Tibial nerve (tissue), 4 donors: Measurements from ENCODE around the gene KLHL20. TPM values are rescaled to one million over a fixed set of nuclear protein-coding genes. Genes with fewer than 3 reads are reported as not detected.
"Not testable (repeated sequence)": the region's sequence is repeated elsewhere in the genome, so short reads cannot be mapped to it uniquely, and the experiment has no call there.

Experiments used
- DNase-seq, 2 donors: peaks; one replicate each; pipeline ENCODE4 v3.0.0-alpha.2; 2019; ENCODE audit warnings: low spot score in 2 of 2
- H3K27ac ChIP-seq, 4 donors: fragments of 200-600 bp; sonication (generic) in 3 of 4; one replicate each; pipeline ENCODE4 v1.5.1; 2017 to 2019; ENCODE audit warnings: mild to moderate bottlenecking in 1 of 4
- H3K27me3 ChIP-seq, 2 donors: fragments of 200-600 bp; sonication (generic) in 1 of 2; one replicate each; pipeline versions ENCODE4 v1.5.1 to v1.6.0; 2017 to 2019
- H3K36me3 ChIP-seq, 3 donors: fragments of 200-600 bp; sonication (generic); one replicate each; pipeline ENCODE4 v1.5.1; 2018 to 2019
- H3K4me1 ChIP-seq, 4 donors: fragments of 200-600 bp; sonication (generic) in 3 of 4; one replicate each; pipeline ENCODE4 v1.5.1; 2017 to 2019
- H3K4me3 ChIP-seq, 4 donors: fragments of 200-600 bp; sonication (generic) in 3 of 4; one replicate each; pipeline ENCODE4 v1.5.1; 2017 to 2019; ENCODE audit warnings: mild to moderate bottlenecking in 1 of 4, moderate library complexity in 1 of 4
- H3K9me3 ChIP-seq, 4 donors: fragments of 200-600 bp; sonication (generic) in 3 of 4; one replicate each; pipeline ENCODE4 v1.5.1; 2017 to 2019
- EP300 ChIP-seq, 2 donors: sonication (generic); formaldehyde crosslinking; IDR thresholded peaks; one replicate each; pipeline ENCODE4 v1.6.1; 2017; ENCODE audit warnings: antibody characterized with exemption in 2 of 2, mild to moderate bottlenecking in 1 of 2
- POLR2A ChIP-seq, 2 donors: fragments of 450-650 bp; IDR thresholded peaks; one replicate each; pipeline ENCODE4 v1.6.1; 2017; ENCODE audit warnings: antibody characterized with exemption in 2 of 2, mild to moderate bottlenecking in 2 of 2, moderate library complexity in 2 of 2
- WGBS, 2 donors: methylation state at CpG; one replicate each; pipeline ENCODE4 v1.1.5; 2018; 5-methylcytosine and 5-hydroxymethylcytosine counted together
- total RNA-seq, 4 donors: library from RNA; depleted of rRNA; stranded (reverse); fragments of >200 nt; gene quantifications; one replicate each; pipeline ENCODE4 v1.1.0, GENCODE V29; 2016
- TF ChIP-seq, protein P1 (sequence below), 5 experiments: fragments of 200-600 bp in 3 of 5; fragments of 450-650 bp in 2 of 5; sonication (generic) in 3 of 5; IDR thresholded peaks; one replicate each; pipeline ENCODE4 v1.5.1; 2016 to 2019; ENCODE audit warnings: antibody characterized with exemption in 5 of 5, mild to moderate bottlenecking in 3 of 5, moderate library complexity in 2 of 5

The KLHL20 gene
- total RNA-seq, 4 donors from 2014 or later, result 19.2 to 64.9 (median 34.6) TPM

DNA sequence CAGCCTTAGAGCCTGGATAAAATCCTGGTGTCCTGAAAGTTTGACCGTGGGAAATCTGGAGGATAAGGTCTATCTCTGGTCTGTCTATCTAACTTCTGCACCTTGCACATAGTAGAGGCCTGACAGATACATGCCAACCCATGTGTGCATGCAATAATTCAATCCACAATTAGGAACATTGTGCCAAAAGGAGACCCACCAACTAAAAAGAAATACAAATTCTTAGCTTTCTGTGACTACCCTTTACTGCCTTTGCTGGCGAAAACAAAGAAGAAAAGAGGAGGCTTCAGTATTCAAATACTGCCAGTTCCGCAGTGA, 381 bp upstream of the KLHL20 start:
- no peaks in the 10 kb centered on the region for H3K9me3 ChIP-seq
- TF ChIP-seq POLR2A (IDR thresholded peaks at IDR 0.05), result no peak
- TF ChIP-seq, protein P1, sequence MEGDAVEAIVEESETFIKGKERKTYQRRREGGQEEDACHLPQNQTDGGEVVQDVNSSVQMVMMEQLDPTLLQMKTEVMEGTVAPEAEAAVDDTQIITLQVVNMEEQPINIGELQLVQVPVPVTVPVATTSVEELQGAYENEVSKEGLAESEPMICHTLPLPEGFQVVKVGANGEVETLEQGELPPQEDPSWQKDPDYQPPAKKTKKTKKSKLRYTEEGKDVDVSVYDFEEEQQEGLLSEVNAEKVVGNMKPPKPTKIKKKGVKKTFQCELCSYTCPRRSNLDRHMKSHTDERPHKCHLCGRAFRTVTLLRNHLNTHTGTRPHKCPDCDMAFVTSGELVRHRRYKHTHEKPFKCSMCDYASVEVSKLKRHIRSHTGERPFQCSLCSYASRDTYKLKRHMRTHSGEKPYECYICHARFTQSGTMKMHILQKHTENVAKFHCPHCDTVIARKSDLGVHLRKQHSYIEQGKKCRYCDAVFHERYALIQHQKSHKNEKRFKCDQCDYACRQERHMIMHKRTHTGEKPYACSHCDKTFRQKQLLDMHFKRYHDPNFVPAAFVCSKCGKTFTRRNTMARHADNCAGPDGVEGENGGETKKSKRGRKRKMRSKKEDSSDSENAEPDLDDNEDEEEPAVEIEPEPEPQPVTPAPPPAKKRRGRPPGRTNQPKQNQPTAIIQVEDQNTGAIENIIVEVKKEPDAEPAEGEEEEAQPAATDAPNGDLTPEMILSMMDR (IDR thresholded peaks at IDR 0.05), result no peak
- H3K36me3 ChIP-seq, result peaks cover 0 to 13% (median 0%) of the 10 kb centered on the region in 3 donors
- H3K4me1 ChIP-seq, result peaks cover 3 to 33% (median 16%) of the 10 kb centered on the region in 4 donors
- H3K27me3 ChIP-seq, result peaks cover 0 to 19% of the 10 kb centered on the region in 2 donors
- 51 to 60% methylated on average over 3 of the region's 3 CpGs for WGBS, 2 donors
- H3K4me3 ChIP-seq, result peak overlapping the region; percentile 61 to 90 (median 77)
- DNase-seq, result no peak
- peak overlapping the region; percentile 81 to 95 (median 90) for H3K27ac ChIP-seq

DNA sequence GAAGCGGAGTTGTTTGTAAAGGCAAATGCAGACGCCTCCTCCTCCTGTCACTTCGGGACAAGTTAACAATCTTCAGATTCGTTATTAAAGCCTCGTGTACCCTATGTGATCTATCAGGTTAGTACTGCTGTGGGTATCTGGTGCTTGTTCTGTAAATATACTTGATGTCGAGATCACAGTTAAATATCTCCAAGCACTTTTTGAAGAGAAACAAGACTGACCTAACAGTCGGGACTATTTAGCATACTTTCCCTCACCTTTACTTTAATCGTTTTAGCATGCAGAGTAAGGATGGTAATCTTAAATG, 710 bp downstream of the KLHL20 start:
- Histone ChIP-seq H3K36me3 (peaks cover 0 to 23% (median 0%) of the 10 kb centered on the region in 3 donors), H3K27me3 (peaks cover 0 to 8% of the 10 kb centered on the region in 2 donors), H3K4me1 (peaks cover 3 to 33% (median 16%) of the 10 kb centered on the region in 4 donors), H3K9me3 (no peaks in the 10 kb centered on the region), H3K4me3 (peak overlapping the region; percentile 61 to 90 (median 77)), H3K27ac (peak overlapping the region; percentile 81 to 95 (median 90))
- WGBS, 2 donors, result 1 to 2% methylated on average over 8 of the region's 8 CpGs
- DNase-seq, result no peak
- TF ChIP-seq POLR2A (IDR thresholded peaks at IDR 0.05), result no peak
- no peak for TF ChIP-seq EP300 (IDR thresholded peaks at IDR 0.05)
- TF ChIP-seq, protein P1 (IDR thresholded peaks at IDR 0.05), result no peak

GRCh38 chr1:173717238-173717637, 2.5 kb downstream of the KLHL20 start:
- 81 to 88% methylated on average over 2 of the region's 2 CpGs for WGBS, 2 donors

GRCh38 chr1:173731331-173731730, 16.6 kb downstream of the KLHL20 start:
- WGBS, 2 donors, result 95 to 100% methylated on average over 1 of the region's 1 CpG
- Histone ChIP-seq H3K9me3 (peaks cover 0 to 15% (median 1%) of the 10 kb centered on the region in 4 donors), H3K36me3 (peaks cover 0 to 41% (median 5%) of the 10 kb centered on the region in 3 donors)
- not testable (repeated sequence) for DNase-seq, H3K4me1 ChIP-seq, H3K27ac ChIP-seq, H3K27me3 ChIP-seq, H3K4me3 ChIP-seq

More at GRCh38 chr1:173717238-173717637, 2.5 kb downstream of the KLHL20 start:
- Histone ChIP-seq H3K4me3 (no peak overlapping the region), H3K4me1 (peaks cover 3 to 33% (median 16%) of the 10 kb centered on the region in 4 donors), H3K36me3 (peaks cover 0 to 40% (median 0%) of the 10 kb centered on the region in 3 donors), H3K27ac (no peak overlapping the region), H3K27me3 (no peaks in the 10 kb centered on the region), H3K9me3 (no peaks in the 10 kb centered on the region)
- DNase-seq, result no peak
- TF ChIP-seq, protein P1 (IDR thresholded peaks at IDR 0.05), result no peak
- TF ChIP-seq POLR2A (IDR thresholded peaks at IDR 0.05) (no peak), EP300 (IDR thresholded peaks at IDR 0.05) (no peak)

DNA sequence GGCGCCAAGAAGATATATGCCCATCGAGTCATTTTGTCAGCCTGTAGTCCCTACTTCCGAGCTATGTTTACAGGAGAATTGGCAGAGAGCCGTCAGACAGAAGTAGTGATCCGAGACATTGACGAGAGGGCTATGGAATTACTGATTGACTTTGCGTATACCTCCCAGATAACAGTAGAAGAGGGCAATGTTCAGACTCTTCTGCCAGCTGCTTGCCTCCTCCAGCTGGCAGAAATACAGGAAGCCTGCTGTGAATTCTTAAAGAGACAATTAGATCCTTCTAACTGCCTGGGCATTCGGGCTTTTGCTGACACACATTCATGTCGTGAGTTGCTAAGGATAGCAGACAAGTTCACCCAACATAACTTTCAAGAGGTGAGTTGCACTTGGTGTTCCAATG, 19.1 kb downstream of the KLHL20 start:
- no peak for DNase-seq
- H3K9me3 ChIP-seq, result peaks cover 0 to 33% (median 2%) of the 10 kb centered on the region in 4 donors
- H3K27ac ChIP-seq, result no peak overlapping the region
- no peaks in the 10 kb centered on the region for H3K27me3 ChIP-seq
- H3K36me3 ChIP-seq, result peaks cover 0 to 59% (median 5%) of the 10 kb centered on the region in 3 donors
- TF ChIP-seq, protein P1 (IDR thresholded peaks at IDR 0.05), result no peak
- TF ChIP-seq POLR2A (IDR thresholded peaks at IDR 0.05) (no peak), EP300 (IDR thresholded peaks at IDR 0.05) (no peak)
- no peaks in the 10 kb centered on the region for H3K4me1 ChIP-seq
- WGBS, 2 donors, result 89 to 93% methylated on average over 9 of the region's 9 CpGs
- H3K4me3 ChIP-seq, result no peak overlapping the region

GRCh38 chr1:173736104-173736503, 21.3 kb downstream of the KLHL20 start:
- not testable (repeated sequence) for DNase-seq, H3K4me1 ChIP-seq, H3K27ac ChIP-seq, H3K4me3 ChIP-seq, H3K27me3 ChIP-seq
- WGBS, 2 donors, result 98 to 100% methylated on average over 2 of the region's 2 CpGs
- peaks cover 0 to 75% (median 5%) of the 10 kb centered on the region in 3 donors for H3K36me3 ChIP-seq
- H3K9me3 ChIP-seq, result peaks cover 0 to 35% (median 2%) of the 10 kb centered on the region in 4 donors
